Osteocyte (in vitro differentiated cells): ENCODE data around the gene ZNF556. TPM values are rescaled to one million over a fixed set of nuclear protein-coding genes. Genes with fewer than 3 reads are reported as not detected.
"Not testable (repeated sequence)": the region's sequence is repeated elsewhere in the genome, so short reads cannot be mapped to it uniquely, and the experiment has no call there.

ENCODE experiments used
- DNase-seq: peaks from one replicate; pipeline ENCODE4 v3.0.0; 2021; ENCODE audit warnings: mixed read lengths; ENCODE audit not compliant: unreplicated experiment; ENCODE audit errors: extremely low spot score
- H3K27ac Mint-ChIP-seq: one replicate; pipeline ENCODE4 v1.8.0; 2021; ENCODE audit warnings: mild to moderate bottlenecking, mixed read lengths; ENCODE audit not compliant: unreplicated experiment
- H3K27me3 Mint-ChIP-seq: one replicate; pipeline ENCODE4 v1.8.0; 2021; ENCODE audit warnings: mixed read lengths; ENCODE audit not compliant: unreplicated experiment
- H3K36me3 Mint-ChIP-seq: one replicate; pipeline ENCODE4 v1.8.0; 2021; ENCODE audit warnings: mixed read lengths; ENCODE audit not compliant: unreplicated experiment
- H3K4me1 Mint-ChIP-seq: one replicate; pipeline ENCODE4 v1.8.0; 2021; ENCODE audit warnings: mixed read lengths; ENCODE audit not compliant: unreplicated experiment
- H3K4me3 Mint-ChIP-seq: one replicate; pipeline ENCODE4 v1.8.0; 2021; ENCODE audit warnings: mild to moderate bottlenecking, moderate library complexity, mixed read lengths; ENCODE audit not compliant: unreplicated experiment
- H3K9me3 Mint-ChIP-seq: one replicate; pipeline ENCODE4 v1.8.0; 2021; ENCODE audit warnings: mixed read lengths; ENCODE audit not compliant: unreplicated experiment
- CTCF ChIP-seq: fragments of 200-600 bp; sonication (generic); IDR thresholded peaks from 2 replicates; pipeline ENCODE4 v1.5.0; 2021; ENCODE audit warnings: antibody characterized with exemption, mild to moderate bottlenecking, moderate library complexity
- total RNA-seq: library from RNA; stranded (reverse); gene quantifications from 2 replicates; pipeline ENCODE4 v1.2.1, GENCODE V29; 2021

The ZNF556 gene
- total RNA-seq, 1 donor from 2014 or later: not detected

GRCh38 chr19:2883686-2884439 is 16.7 kb downstream of the ZNF556 start:
- DNase-seq: no peak
- no peak for TF ChIP-seq CTCF
- Mint-ChIP-seq H3K27ac (no peak overlapping the region), H3K4me3 (no peak overlapping the region), H3K36me3 (no peaks in the 10 kb centered on the region), H3K27me3 (no peaks in the 10 kb centered on the region), H3K4me1 (no peaks in the 10 kb centered on the region), H3K9me3 (no peaks in the 10 kb centered on the region)

GRCh38 chr19:2885736-2886135 is 18.6 kb downstream of the ZNF556 start:
- DNase-seq: no peak
- no peak for TF ChIP-seq CTCF
- H3K27ac Mint-ChIP-seq: no peak overlapping the region
- no peaks in the 10 kb centered on the region for H3K27me3 Mint-ChIP-seq
- H3K36me3 Mint-ChIP-seq: no peaks in the 10 kb centered on the region
- no peaks in the 10 kb centered on the region for H3K4me1 Mint-ChIP-seq
- no peak overlapping the region for H3K4me3 Mint-ChIP-seq
- no peaks in the 10 kb centered on the region for H3K9me3 Mint-ChIP-seq

GRCh38 chr19:2887391-2887914 is 20.3 kb downstream of the ZNF556 start:
- Mint-ChIP-seq H3K27me3 (no peaks in the 10 kb centered on the region), H3K9me3 (no peaks in the 10 kb centered on the region), H3K36me3 (no peaks in the 10 kb centered on the region), H3K4me3 (no peak overlapping the region), H3K27ac (no peak overlapping the region), H3K4me1 (no peaks in the 10 kb centered on the region)
- no peak for DNase-seq
- TF ChIP-seq CTCF: peak; percentile 68

- no peak for TF ChIP-seq CTCF
- H3K36me3 Mint-ChIP-seq: no peaks in the 10 kb centered on the region
- no peak for DNase-seq
Measured at GRCh38 chr19:2888731-2889224, 21.6 kb downstream of the ZNF556 start.

GRCh38 chr19:2890531-2890930 is 23.4 kb downstream of the ZNF556 start:
- DNase-seq, H3K4me3 Mint-ChIP-seq, H3K36me3 Mint-ChIP-seq, H3K27me3 Mint-ChIP-seq, H3K9me3 Mint-ChIP-seq, H3K27ac Mint-ChIP-seq, H3K4me1 Mint-ChIP-seq: not testable (repeated sequence)

More at GRCh38 chr19:2888731-2889224, 21.6 kb downstream of the ZNF556 start:
- Mint-ChIP-seq H3K27ac (no peak overlapping the region), H3K27me3 (peaks cover 3% of the 10 kb centered on the region), H3K4me3 (no peak overlapping the region), H3K9me3 (no peaks in the 10 kb centered on the region), H3K4me1 (no peaks in the 10 kb centered on the region)
